NCI-H774 (cell line): ENCODE data around the gene PDLIM5.

Experiments used
- DNase-seq: peaks from one replicate; lab custom pipeline; 2025; lab: John Stamatoyannopoulos, UW

PDLIM5 gene

DNA sequence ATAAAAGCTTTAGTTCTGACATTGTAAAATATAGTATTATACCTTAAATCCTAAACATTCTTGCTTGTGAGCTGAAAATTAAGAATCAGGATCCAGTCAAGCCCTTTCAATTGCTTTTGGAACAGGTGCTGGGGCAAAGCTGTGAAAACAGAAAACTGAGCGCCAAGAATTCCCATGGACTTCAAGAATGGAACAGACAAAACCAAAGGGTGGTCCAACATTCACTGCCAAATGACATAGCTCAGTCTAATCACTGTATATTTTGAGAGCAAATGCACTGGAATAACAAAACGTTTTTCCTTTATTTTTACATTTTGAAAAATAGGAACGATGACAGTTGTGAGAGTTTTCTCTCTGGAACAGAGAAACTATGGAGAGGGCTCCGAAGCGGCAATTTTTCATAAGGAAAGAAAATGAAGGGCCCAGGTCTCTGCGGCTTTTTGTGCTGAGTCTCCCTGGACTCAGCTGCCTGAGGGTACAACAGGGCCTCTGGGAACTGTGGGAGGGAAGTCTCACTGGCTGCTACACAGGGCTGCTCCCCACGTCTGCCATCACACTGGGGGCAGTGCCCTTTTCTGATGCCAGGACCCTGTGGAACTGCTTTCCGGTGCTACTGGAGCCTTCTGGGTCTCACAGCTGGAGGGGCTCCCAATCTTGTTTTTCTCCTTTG is 250.0 kb downstream of the PDLIM5 start:
- DNase-seq: no peak

DNA sequence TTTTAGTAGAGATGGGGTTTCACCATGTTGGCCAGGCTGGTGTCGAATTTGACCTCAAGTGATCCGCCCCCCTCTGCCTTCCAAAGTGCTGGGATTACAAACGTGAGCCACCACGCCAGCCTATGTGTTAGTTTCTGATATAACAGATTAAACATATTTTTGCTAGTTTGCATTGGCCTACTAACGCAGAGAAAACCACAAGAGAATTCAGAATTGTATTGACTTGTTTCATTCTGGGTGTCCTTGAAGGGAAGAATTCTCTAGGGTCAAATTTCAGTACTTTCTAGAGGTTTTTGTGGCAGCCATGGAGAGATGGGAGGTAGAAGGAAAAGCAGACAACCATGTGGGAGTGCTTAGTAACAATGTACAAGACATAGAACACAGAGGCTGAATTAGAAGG is 259.9 kb downstream of the PDLIM5 start:
- DNase-seq: no peak

DNA sequence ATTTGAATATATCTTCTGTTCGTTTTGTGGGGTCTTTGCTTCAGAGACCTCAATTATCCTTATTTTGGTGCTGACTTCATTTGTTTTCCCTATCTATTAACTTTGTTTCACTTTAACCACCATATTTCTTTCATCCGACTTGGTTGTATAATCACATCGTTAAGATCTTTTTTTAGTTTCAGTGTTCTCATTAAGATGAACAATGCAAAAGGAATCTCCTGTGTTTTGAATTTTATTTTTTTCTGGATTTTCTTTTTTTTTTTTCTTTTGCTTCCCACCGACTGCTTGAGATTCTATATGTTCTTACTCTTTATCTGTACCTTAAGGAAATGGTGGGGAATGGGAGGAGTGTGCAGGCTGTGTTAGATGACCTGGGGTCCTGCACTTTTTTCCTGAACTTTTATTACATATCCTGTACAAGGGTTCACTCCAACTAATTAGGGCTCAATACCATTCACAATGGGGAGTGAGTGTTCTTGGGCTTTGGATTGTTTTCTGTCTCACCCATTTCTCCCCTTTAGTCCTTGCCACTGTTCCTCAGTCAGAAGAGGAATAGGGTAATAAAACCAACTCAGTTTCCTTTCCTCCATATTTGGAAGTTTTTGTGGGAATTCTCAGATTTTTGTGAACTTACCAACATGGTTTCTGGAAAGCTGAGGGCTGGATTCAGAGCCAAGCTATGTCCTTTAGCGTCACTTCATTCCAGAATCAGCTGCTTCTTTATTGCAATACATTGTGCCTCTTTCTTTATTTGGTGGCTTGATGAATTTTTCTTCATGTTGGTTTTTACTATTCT is 262.8 kb downstream of the PDLIM5 start:
- DNase-seq: no peak

DNA sequence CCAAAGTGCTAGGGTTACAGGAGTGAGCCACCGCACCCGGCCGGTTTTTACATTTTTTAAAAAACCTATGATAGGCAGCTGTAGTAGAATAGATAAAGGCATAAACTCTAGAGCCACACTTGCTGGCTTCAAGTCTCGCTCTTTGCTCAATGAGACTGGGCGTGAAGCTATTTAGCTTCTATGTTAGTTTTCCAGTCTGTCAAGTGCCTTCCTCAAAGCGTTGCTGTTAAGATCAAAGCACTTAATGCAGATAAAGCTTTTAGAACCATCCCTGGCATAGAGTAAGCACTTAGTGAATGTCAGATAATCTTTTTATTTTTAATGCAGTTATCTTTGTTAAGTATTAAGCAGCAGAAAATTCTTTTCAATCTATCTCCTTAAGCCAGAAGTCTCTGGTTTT is 264.0 kb downstream of the PDLIM5 start:
- DNase-seq: no peak
